ENCODE measurements around the gene USP17L19. TPM values are rescaled to one million over a fixed set of nuclear protein-coding genes. Genes with fewer than 3 reads are reported as not detected.

Gene USP17L19
- not detected in 2 replicates for total RNA-seq

GRCh38 chr4:9253078-9253477, at the start of gene USP17L19:
USP17L19 (plus strand) TSS chr4:9253378; CDS start chr4:9253378, 0 bp downstream.

DNA sequence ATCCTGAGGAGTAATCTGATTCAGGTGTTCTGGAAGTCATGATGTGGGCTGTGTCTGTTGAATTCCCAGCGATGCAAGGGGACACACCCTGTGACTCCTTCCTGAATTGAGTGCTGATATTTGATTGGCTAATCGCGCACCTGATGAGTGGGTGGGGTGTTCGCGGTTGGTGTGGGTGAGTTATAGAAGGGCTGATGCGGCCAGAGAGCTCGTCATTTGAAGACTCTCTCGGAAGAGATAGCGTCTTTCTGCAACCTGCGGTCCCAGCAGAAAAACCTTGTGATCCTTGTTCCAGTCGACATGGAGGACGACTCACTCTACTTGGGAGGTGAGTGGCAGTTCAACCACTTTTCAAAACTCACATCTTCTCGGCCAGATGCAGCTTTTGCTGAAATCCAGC, 42.8 kb upstream of the USP17L19 start, which contains the start of gene USP17L10:
Gene USP17L10 (plus strand): TSS at position 301 of the 400 bp plus-strand sequence. CDS start 0 bp downstream, at position 301.

GRCh38 chr4:9215105-9215504, 38.1 kb upstream of the USP17L19 start, which contains the start of gene USP17L11:
USP17L11 (plus strand) TSS chr4:9215405; CDS start chr4:9215405, 0 bp downstream.

DNA sequence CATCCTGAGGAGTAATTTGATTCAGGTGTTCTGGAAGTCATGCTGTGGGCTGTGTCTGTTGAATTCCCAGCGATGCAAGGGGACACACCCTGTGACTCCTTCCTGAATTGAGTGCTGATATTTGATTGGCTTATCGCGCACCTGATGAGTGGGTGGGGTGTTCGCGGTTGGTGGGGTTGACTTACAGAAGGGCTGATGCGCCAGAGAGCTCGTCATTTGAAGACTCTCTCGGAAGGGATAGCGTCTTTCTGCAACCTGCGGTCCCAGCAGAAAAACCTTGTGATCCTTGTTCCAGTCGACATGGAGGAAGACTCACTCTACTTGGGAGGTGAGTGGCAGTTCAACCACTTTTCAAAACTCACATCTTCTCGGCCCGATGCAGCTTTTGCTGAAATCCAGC, 33.3 kb upstream of the USP17L19 start, which contains the start of gene USP17L12:
Gene USP17L12 (plus strand): TSS at position 301 of the 400 bp plus-strand sequence. CDS start 0 bp downstream, at position 301.

DNA sequence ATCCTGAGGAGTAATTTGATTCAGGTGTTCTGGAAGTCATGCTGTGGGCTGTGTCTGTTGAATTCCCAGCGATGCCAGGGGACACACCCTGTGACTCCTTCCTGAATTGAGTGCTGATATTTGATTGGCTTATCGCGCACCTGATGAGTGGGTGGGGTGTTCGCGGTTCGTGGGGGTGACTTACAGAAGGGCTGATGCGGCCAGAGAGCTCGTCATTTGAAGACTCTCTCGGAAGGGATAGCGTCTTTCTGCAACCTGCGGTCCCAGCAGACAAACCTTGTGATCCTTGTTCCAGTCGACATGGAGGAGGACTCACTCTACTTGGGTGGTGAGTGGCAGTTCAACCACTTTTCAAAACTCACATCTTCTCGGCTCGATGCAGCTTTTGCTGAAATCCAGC, 28.6 kb upstream of the USP17L19 start, which contains the start of gene USP17L13:
Gene USP17L13 (plus strand): TSS at position 301 of the 400 bp plus-strand sequence. CDS start 0 bp downstream, at position 301.

GRCh38 chr4:9234085-9234484, 19.1 kb upstream of the USP17L19 start, which contains the start of gene USP17L15:
USP17L15 (plus strand) TSS chr4:9234385; CDS start chr4:9234385, 0 bp downstream.

DNA sequence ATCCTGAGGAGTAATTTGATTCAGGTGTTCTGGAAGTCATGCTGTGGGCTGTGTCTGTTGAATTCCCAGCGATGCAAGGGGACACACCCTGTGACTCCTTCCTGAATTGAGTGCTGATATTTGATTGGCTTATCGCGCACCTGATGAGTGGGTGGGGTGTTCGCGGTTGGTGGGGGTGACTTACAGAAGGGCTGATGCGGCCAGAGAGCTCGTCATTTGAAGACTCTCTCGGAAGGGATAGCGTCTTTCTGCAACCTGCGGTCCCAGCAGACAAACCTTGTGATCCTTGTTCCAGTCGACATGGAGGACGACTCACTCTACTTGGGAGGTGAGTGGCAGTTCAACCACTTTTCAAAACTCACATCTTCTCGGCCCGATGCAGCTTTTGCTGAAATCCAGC, 9.6 kb upstream of the USP17L19 start, which contains the start of gene USP17L17:
Gene USP17L17 (plus strand): TSS at position 301 of the 400 bp plus-strand sequence. CDS start 0 bp downstream, at position 301.

GRCh38 chr4:9247953-9248680, 5.1 kb upstream of the USP17L19 start, which contains the start of gene USP17L18:
USP17L18 (plus strand) TSS chr4:9248630; CDS start chr4:9248630, 0 bp downstream.

DNA sequence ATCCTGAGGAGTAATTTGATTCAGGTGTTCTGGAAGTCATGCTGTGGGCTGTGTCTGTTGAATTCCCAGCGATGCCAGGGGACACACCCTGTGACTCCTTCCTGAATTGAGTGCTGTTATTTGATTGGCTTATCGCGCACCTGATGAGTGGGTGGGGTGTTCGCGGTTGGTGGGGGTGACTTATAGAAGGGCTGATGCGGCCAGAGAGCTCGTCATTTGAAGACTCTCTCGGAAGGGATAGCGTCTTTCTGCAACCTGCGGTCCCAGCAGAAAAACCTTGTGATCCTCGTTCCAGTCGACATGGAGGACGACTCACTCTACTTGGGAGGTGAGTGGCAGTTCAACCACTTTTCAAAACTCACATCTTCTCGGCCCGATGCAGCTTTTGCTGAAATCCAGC, 4.6 kb downstream of the USP17L19 start, which contains the start of gene USP17L20:
Gene USP17L20 (plus strand): TSS at position 301 of the 400 bp plus-strand sequence. CDS start 0 bp downstream, at position 301.

DNA sequence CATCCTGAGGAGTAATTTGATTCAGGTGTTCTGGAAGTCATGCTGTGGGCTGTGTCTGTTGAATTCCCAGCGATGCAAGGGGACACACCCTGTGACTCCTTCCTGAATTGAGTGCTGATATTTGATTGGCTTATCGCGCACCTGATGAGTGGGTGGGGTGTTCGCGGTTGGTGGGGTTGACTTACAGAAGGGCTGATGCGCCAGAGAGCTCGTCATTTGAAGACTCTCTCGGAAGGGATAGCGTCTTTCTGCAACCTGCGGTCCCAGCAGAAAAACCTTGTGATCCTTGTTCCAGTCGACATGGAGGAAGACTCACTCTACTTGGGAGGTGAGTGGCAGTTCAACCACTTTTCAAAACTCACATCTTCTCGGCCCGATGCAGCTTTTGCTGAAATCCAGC, 9.4 kb downstream of the USP17L19 start, which contains the start of gene USP17L21:
Gene USP17L21 (plus strand): TSS at position 301 of the 400 bp plus-strand sequence. CDS start 0 bp downstream, at position 301.

GRCh38 chr4:9267319-9267718, 14.1 kb downstream of the USP17L19 start, which contains the start of gene USP17L22:
USP17L22 (plus strand) TSS chr4:9267619; CDS start chr4:9267619, 0 bp downstream.

Other genes starting within 250 kb of the USP17L19 start
- not detected in 2 replicates for gene FAM90A26, start 83.0 kb upstream of the USP17L19 start, total RNA-seq
- gene USP17L10, start 42.7 kb upstream of the USP17L19 start, total RNA-seq: not detected in 2 replicates
- gene USP17L11, start 38.0 kb upstream of the USP17L19 start, total RNA-seq: not detected in 2 replicates
- gene USP17L12, start 33.2 kb upstream of the USP17L19 start, total RNA-seq: not detected in 2 replicates
- not detected in 2 replicates for gene USP17L13, start 28.5 kb upstream of the USP17L19 start, total RNA-seq
- gene USP17L15, start 19.0 kb upstream of the USP17L19 start, total RNA-seq: not detected in 2 replicates
- gene USP17L17, start 9.5 kb upstream of the USP17L19 start, total RNA-seq: not detected in 2 replicates
- gene USP17L18, start 4.7 kb upstream of the USP17L19 start, total RNA-seq: not detected in 2 replicates
- not detected in 2 replicates for gene USP17L20, start 4.7 kb downstream of the USP17L19 start, total RNA-seq
- not detected in 2 replicates for gene USP17L21, start 9.5 kb downstream of the USP17L19 start, total RNA-seq
- gene USP17L22, start 14.2 kb downstream of the USP17L19 start, total RNA-seq: not detected in 2 replicates
- not detected in 2 replicates for gene USP17L24, start 71.8 kb downstream of the USP17L19 start, total RNA-seq
- not detected in 2 replicates for gene USP17L25, start 76.5 kb downstream of the USP17L19 start, total RNA-seq
- gene USP17L26, start 81.3 kb downstream of the USP17L19 start, total RNA-seq: not detected in 2 replicates
- not detected in 2 replicates for gene USP17L5, start 86.0 kb downstream of the USP17L19 start, total RNA-seq
- gene USP17L27, start 90.8 kb downstream of the USP17L19 start, total RNA-seq: not detected in 2 replicates
- gene USP17L28, start 95.5 kb downstream of the USP17L19 start, total RNA-seq: not detected in 2 replicates
- not detected in 2 replicates for gene USP17L29, start 100.3 kb downstream of the USP17L19 start, total RNA-seq
- not detected in 2 replicates for gene USP17L30, start 109.8 kb downstream of the USP17L19 start, total RNA-seq
- gene DEFB131A, start 191.0 kb downstream of the USP17L19 start, total RNA-seq: not detected in 2 replicates

Measured in bronchial smooth muscle cell (primary cell).